Activated T-cell treated with anti-CD3 and anti-CD28 coated beads, Interleukin-2, amount 50 U/mL, for 1 hour (primary cell): ENCODE data around the gene STK32B.
"Not testable (repeated sequence)": the region's sequence is repeated elsewhere in the genome, so short reads cannot be mapped to it uniquely, and the experiment has no call there.

Source experiments
- DNase-seq: peaks from one replicate; pipeline ENCODE4 v3.0.0-alpha.2; 2020

STK32B gene

DNA sequence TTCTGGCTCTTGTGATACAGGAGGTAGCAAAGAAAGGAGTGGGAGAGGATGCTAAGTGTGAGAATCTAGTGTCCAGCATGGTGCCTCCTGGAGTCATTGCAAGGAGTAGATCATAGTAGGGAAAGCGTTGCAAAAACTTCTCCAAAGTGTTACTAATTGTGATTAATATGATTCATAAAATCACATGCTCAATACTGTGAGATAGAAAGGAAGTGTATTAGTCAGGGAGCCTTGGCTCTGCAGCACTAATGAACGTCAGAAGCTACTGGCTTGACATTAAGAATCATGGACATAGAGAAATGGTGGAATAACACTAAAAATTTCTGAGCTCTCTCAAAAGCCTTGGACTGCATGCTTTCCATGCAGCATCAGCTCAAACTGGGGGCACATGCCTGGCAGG lies 358.0 kb downstream of the STK32B start:
- DNase-seq: no peak

DNA sequence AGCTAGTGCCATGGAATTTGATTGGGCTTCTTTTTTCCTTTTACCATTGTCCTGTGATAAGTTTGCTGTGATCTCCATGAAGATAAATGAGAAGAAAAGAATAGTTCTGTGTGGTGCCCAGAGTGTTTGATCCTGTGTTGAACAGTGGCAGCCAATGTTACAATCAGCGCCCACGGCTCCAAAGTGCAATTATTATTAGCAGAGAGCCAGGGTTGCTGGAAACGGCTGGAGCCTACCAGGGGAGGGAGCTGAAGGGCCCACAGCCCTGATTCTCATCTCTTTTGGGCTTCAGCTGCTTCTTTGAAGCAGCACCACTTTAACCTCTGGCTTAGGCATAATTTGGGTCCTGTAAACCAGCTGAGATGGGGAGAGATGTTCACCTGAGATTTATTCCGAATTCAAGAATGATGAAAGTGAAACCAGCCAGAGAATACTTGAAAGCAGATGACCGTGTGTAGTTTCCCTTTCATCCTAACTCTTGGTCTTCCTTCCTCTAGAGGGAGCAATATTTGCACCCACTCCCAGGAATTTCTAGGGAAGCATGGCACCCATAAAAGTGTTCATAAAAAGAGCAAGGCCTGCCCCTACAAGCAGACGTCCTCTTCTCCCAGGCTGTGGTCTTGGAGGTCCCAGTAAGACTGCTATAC lies 358.8 kb downstream of the STK32B start:
- DNase-seq: no peak

DNA sequence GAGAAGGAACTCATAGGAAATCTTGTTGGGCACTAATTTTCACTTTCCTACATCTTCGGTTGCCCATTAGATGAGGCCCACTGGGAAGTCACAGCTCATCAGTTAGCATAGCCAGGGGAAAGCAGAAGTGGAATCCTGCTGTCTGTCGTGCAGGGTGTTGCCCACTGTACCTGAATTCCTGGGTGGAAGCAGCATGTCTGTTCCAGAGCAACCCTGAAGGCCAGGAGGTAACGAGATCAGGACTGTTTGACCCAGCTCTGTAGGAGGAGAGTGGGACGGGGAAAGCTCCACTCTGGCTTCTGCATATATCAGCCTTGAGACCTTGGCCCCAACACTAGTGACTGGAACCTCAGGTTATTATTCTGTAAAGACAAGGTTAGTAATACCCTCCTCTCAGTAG lies 361.0 kb downstream of the STK32B start:
- no peak for DNase-seq

DNA sequence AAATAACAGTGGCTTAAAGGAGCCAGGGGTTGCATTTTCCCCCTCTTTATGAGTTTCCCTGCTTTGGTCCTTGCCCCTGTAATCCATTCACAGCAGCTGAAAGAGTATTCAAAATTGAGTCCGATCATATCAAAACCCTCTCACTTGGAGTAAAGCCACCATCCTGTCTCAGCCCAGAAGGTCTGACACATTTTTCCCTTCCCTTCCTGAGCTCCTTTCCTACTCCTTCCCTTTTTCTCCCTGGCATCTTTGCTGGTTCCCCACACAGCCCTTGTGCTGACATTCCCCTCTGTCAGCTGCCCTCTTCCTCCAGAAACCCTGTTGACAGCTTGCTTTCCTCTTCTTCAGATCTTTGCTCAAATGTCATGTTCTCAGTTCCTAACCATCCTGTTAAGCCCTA lies 361.5 kb downstream of the STK32B start:
- DNase-seq: no peak

DNA sequence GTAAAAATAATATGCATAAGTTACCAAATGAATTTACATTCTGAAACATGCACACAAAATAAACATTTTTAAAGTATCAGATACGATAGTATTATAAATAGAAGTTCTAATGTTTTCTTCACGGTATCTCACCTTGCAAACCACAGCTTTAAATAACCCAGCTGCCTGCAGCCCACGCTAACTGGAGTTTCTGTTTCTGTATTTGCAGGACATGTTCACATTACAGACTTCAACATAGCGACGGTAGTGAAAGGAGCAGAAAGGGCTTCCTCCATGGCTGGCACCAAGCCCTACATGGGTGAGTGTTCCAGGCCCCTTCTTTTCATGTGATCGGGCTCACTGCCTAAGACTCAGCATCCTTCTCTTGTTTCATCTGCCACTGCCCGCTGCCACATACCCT lies 365.4 kb downstream of the STK32B start:
- DNase-seq: no peak

DNA sequence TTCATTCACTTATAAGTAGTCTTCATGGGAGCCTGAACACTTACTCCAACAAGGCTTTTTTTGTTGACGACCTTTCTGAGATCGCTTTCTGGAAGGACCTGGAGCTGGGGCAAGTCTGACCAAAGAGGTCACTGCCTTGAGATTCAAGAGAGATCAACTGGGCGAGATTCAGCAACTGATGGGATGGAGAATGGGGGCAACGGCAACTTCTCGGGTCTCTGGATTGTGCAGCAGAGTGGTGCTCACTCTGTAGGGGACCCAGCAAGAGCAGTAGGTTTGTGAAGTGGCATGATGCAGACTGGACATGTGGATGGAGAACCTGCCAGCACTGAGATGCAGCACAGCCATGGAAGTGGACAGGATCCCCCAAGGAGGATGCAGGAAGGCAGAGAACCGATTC lies 369.0 kb downstream of the STK32B start:
- DNase-seq: no peak

DNA sequence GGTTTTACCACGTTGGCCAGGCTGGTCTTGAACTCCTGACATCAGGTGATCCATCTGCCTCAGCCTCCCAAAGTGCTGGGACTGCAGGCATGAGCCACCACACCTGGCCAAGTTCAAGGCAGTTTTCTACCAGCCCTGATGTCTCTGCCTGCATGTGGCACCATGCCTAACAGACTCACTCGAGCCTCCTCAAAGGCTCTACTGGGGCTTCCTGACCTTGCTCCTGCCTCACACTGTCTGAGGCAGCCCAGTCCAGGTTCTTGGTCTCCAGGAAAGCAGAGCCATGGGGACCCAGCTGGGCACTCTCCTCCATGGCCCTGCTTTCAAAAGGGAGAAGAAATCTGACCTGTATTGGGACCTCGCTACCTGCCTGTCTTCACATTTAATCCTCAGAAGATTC lies 370.1 kb downstream of the STK32B start:
- no peak for DNase-seq

DNA sequence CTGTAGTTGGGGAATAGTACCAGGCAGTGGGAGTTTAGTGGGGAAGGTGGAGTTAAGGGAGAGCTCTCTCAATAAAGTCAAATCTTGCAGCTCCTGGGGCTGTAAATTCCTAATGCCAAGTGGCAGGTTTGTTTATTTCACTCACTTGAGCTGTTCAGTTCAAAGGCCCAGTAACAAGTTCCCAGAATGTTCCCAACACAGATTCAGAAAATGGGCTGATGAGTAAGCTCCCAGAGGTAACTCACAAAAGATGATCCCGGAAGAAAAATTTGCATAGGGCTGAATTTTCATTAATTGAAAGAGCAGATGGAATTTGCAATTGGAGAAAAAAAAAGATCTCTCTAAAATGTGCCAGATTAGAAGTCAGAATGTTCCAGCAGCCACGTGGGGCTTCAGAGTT lies 370.9 kb downstream of the STK32B start:
- no peak for DNase-seq

DNA sequence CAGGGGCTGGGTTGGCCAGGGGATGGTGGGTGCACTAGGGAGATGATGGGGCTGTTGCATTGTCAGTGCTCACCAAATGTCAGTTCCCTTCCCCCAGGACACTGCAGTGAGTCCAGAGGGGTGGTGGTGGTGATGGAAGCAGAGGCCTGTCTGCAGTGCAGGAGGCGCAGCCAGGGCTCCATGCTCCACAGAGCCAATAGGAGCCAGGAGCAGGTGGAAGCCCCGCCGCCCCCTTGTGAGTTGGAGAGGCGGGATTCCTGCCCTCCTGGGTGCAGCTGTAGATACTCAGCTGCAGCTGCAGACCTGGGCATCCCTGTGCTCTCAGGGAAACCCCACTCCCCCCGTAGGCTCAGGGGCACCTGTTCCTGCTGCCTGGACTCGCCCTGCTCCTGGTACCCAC lies 372.4 kb downstream of the STK32B start:
- DNase-seq: no peak

DNA sequence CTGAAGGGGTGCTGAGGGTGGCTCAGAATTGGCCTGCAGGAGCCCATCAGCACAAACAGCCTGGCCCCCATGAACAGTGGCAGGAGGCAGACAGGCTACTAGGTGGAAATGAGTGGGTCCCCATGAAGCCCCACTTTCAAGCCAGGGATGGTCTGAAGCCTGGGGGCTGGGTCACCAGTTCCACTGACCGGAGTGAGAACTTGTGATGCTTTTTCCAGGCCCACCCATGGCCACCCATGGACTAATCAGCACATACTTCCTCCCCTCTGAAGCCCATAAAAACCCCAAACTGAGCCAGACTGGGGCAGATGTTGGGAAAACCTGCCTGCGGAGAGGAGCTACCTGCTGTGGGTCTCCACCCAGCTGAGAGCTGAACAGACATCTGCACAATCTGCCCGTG lies 372.9 kb downstream of the STK32B start:
- no peak for DNase-seq

DNA sequence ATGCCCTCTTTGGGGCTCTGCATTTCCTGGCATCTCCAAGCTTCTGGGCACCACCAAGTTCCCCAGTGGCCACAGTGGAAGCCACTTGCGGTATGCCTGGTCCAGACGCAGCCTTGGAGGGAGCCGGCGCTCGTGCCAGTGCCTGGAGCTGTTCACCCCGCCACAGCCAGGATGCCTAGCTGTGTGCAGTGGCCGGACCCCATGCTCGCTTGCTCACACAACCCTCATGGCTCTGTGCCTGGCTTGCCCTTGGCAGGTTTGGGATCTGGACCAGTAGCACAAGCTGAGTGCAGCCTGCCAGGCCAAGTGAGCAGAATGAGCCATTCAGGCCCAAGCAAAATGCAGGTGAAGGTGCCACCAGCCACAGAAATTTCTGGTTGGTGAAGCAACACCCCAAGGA lies 373.6 kb downstream of the STK32B start:
- DNase-seq: no peak

DNA sequence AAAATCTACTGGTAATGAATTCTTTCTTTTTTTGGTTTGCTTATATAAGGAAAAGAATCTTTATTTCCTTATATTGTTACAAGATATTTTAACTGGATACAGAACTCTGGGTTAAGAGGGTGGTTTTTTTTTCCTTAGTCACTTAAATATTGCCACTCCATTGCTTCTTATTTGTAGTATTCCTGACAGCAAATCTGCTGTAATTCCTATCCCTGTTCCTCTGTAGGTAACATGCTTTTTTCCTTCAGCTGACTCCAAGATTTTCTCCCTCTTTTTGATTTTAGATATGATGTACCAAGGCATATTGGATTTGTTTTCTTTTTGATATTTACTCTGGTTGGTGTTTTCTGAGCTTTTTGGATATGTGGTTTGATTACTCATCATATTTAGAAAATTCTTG lies 378.5 kb downstream of the STK32B start:
- no peak for DNase-seq

DNA sequence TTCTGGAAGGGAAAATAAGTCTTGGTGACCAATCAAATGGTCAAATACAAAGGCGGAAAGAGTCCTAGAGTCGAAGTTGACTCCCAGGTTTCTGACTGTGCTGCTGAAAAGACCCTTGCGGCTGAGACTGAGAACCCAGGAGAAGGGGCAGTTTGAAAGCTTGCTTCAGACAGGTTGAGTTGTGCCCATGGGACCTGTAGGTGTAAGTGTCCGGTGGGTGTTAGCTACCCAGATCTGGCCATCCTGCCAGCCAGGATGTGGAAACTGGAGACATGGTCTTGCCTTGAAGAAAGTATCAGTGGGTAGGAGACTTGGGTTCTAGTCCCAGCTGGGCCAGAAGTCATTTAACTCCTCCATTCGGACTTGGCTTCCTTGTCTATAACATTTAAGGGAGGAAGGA lies 381.9 kb downstream of the STK32B start:
- no peak for DNase-seq

DNA sequence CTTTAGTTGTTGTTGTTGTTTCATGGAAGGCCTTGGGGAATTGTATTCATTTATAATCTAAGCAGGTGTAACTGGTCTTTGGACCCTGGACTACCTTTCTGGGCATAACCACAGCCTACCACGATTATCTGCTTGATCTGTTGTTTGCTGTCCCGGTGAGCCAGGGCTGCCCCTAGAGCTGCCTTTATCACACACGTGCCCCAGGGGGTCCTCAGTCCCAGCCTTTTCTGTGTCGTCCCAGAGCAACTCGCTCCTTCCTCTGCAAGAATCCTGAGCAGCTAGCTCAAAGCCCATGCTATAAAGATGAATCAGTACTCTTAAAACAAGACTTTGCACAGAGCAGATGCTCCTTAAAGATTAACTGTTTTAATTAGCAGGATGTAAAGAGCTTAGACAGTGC lies 383.9 kb downstream of the STK32B start:
- DNase-seq: no peak

DNA sequence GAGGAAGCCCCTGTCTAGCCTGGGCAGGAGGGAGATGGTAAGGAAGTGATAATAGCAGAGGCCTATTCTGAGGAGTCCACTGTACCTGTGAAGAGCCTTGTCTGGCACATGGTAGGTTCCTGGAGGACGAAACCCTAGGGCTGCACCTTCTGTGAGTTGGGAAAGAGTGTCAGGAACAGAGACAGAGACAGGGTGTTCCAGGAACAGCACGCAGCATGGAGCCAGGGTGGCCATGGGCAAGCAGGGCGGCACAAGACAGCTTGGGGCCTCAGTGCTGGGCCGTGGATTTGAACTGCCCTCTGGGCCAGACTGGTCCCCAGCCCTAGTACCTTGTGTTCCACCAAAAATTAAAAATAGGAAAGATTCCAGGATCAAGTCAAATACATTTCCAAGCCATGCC lies 384.5 kb downstream of the STK32B start:
- DNase-seq: no peak

DNA sequence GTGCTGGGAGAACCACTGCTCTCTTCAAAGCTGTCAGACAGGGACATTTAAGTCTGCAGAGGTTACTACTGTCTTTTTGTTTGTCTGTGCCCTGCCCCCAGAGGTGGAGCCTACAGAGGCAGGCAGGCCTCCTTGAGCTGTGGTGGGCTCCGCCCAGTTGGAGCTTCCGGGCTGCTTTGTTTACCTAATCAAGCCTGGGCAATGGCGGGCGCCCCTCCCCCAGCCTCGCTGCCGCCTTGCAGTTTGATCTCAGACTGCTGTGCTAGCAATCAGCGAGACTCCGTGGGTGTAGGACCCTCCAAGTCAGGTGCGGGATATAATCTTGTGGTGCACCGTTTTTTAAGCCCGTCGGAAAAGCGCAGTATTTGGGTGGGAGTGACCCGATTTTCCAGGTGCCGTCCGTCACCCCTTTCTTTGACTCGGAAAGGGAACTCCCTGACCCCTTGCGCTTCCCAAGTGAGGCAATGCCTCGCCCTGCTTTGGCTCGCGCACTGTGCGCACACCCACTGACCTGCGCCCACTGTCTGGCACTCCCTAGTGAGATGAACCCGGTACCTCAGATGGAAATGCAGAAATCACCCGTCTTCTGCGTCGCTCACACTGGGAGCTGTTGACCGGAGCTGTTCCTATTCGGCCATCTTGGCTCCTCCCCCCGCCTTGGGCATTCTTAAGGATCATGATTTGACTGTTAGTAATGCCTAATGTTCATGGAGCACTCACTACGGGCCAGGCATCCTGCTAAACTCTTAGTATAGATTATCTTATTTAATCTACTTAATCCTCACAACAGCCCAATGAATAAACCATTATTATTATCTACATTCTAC lies 392.9 kb downstream of the STK32B start:
- DNase-seq: not testable (repeated sequence)

DNA sequence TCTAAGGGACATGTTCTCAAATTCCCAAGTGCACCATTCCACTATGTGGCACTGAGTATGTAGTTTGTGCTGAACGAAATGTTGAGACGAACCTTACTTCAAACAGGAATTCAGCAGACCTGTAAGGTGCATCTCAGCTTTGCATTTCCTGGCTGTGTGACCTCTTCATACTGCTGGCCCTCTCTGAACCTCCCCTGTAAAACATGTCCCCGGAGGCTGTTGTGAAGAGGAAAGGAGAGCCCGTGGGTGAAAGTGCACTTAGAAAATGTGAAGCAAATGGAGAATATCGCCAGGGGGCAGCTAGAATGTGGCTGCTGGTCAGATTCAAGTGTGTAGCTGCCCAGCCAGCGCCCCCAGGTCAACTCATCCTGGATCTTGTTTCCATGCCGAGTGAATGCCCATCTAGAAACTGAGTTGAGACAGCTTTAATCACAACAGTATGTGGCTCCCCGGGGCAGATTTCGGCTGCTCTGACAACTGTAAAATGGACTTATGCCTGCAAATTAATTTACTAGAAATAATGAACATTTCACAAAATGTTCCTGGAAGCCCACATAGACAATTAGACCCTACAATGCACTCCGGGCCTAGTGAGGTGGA lies 393.7 kb downstream of the STK32B start:
- no peak for DNase-seq

DNA sequence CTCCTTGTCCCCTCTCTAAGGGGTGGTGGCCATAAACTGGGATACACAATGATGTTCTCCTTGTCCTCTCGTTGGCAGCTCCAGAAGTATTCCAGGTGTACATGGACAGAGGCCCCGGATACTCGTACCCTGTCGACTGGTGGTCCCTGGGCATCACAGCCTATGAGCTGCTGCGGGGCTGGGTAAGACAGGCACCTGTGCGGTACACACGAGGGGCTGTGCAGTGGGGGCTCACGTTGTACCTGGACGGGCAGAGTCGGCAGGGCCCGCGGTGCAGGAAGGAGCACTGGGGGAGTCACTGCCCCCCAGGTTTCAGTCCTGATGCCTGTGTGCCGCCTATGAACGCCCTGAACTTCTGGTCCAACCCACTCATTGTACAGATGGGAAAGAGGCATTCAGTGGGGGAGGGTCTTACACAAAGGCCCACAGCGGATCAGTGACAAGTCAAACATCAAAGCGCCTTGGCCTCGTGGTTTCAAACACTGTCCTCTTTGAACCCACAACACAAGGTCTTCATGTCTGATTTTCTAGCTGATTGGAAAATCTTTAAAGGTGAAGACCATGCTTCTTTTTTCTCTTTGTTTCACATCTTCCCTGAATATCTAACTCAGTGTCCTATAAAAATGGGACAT lies 395.4 kb downstream of the STK32B start:
- DNase-seq: no peak

DNA sequence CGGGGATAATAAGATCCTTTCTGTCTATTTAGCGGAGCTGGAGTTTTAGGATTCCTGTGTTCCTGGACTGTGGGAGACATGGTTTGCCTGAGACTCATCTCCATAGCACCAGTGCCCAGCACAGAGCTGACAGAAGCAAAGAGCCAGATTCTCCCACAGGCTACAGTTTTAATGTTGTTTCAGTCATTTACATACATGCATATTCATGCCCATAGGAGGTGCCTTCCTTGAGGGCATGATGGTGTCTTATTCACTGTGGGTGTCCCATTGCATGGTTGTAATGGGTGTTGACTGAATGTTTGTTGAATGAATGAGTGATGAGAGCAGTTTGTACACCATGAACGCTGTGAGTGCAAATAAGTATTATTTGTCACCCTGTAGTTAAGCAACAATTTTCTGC lies 396.5 kb downstream of the STK32B start:
- no peak for DNase-seq

DNA sequence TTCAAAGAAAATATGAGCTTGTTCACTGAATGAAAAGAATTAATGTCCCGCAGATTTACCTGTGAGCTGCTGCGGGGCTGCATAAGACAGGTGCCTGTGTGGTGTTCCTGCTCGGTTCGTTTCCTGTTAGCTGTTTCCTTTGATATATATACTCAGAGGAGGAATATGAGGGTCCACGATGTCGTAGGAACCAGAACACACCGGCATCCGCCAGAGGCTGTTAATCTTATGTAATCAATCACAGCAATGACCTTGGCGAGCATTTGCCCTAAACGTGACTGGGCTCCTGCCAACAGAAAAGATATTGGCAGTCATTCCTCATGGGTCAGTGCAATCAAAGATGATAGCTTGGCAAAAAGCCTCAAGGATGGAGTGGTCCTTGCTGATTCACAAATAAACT lies 396.9 kb downstream of the STK32B start:
- DNase-seq: no peak

DNA sequence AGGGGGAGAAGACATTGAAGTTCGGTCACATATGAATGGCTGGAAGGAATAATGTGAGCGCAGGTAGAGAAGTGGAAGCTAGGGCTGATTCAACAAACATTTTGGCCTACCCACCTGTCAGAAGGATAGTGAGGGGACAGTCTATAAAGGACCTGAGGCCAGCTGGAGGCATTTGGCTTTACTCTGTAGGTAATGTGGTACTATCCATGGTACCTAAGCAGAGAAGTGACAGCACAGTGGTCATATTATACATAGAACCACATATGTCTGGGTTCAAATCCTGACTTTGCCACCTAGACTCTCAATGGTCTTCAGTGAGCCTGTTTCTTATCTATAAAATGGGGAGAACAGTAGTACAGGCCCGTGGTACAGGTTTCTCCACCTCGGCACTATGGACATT lies 400.0 kb downstream of the STK32B start:
- no peak for DNase-seq

DNA sequence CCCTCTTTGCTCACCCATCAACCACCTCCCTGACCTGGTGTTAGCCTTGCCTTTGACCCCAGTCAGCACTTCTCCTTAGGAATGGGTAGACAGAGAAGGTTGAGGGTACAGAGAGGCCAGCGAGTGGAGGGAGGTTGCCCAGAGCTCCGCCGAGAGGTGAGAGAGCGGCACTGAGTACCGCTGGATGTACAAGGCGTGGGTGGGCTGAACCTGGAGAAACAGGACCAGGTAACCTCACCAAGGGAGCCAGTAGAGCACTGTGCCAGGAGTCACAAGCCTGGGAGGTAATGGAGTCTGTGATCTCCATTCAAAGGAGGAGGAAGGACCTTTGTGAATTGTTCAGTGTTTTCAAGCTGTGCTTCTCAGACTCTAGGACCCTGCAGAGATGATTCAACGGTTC lies 400.9 kb downstream of the STK32B start:
- no peak for DNase-seq

DNA sequence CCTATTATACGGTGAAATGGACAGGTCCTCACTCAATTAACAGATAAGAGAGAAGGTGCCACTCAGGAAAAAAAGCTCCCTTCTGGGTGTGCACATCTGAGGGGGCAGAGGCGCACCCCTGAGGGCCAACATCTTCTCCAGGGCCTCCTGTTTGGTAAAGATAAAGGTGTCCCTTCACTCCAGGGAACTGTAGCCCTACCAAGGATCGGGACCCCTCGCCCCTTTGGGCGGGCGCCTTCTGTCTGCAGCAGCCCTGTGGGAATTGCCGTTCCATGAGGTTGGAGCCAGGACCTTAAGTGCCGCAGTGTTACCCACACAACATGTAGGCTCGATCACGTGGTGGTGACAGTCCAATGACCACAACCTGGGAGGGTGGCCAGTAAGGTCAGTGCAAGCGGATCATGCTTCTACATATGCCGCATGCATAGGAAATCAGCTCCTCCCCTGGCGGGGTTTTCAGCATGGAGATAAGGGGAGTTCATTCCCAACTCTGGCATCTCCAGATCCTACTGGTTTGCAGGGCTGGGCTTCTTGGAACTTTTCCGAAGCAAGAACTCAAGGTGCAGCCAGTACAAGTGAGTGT lies 403.8 kb downstream of the STK32B start:
- no peak for DNase-seq
